ENCODE measurements around the gene GRIN2A.
"Not testable (repeated sequence)": the region's sequence is repeated elsewhere in the genome, so short reads cannot be mapped to it uniquely, and the experiment has no call there.

The GRIN2A gene

GRCh38 chr16:9911989-9912388 lies 270.2 kb downstream of the GRIN2A start:
- DNase-seq (ENCODE audit: low read depth): no peak

DNA sequence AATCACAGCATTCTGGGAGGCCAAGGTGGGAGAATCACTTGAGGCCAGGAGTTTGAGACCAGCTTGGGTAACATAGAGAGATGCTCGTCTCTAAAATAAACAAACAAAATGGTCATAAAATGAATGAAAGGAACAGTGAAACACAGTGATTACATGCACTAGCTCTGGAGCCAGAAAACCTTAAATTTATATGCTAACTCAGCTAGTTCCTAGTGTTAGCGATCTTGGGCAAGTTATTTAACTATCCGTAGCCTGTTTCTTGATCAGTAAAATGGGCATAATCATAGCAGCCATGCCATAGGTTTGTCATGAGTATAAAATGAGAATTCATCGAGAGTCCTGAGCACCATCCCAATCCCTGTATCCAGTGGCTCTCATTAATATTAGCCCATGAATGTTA lies 271.0 kb downstream of the GRIN2A start:
- no peak for DNase-seq (ENCODE audit: low read depth)

DNA sequence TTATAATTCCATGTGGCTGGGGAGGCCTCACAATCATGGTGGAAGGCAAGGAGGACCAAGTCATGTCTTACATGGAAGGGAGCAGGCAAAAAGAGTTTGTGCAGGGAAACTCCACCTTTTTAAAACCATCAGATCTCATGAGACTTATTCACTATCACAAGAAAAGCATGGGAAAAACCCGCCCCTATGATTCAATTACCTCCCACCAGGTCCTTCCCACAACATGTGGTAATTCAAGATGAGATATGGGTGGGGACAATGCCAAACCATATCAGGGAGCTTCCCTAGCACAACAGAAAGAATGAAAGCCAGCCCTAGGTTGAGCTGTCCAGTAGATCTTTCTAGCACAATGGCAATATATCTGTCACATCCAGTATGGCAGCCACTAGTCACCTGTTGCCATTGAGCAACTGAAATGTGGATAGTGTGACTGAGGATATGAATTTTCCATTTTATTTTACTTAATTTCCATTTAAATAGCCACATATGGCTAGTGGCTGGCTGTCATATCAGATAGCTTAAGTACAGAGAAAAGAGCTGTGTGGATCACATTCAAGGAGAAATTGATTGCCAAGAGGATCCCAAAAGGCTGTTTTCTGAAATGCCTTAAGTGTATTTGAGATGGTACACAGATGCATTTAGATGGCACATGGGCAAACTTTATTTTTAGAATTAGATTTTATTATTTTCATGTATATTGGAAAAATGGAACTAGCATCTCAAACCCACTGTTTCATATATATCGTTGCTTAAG lies 273.0 kb downstream of the GRIN2A start:
- no peak for DNase-seq (ENCODE audit: low read depth)

DNA sequence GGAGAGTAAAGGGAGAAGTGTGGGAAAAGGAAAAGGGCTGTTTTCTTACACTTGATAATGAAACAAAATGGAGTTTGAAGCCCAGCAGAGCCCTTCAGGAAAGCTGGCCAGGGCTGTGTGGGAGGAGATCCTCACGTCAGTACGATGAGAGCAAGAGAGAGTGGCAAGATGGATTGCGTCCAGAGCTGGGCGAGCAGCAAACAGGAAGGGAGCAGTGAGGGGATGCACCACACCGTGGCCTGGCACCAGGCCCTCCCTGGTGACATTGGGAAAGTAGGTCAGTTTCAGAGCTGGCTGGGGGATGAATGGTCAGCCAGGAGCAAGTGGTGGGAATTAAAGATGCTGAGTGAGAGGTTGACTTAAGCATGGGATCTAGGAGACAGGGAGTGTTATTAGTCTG lies 273.6 kb downstream of the GRIN2A start:
- no peak for DNase-seq (ENCODE audit: low read depth)

DNA sequence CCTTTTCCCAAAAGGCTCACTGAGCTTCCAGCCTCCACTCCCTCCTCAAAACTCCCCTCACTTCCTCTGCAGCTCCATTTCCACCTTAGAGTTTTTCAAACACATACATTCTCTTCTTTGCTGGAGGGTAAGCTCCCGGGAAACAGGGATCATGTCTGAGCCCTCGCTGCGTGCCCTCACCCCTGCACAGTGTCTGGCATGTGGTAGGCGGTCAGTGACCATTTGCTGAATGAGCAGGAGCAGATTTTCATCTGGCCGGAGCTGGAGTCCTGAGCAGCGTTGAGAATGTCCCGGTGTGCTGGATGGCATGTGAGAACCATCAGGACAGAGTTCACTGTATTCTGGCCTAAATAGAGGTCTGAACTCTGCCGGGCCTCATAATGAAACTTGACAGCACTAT lies 274.5 kb downstream of the GRIN2A start:
- no peak for DNase-seq (ENCODE audit: low read depth)

DNA sequence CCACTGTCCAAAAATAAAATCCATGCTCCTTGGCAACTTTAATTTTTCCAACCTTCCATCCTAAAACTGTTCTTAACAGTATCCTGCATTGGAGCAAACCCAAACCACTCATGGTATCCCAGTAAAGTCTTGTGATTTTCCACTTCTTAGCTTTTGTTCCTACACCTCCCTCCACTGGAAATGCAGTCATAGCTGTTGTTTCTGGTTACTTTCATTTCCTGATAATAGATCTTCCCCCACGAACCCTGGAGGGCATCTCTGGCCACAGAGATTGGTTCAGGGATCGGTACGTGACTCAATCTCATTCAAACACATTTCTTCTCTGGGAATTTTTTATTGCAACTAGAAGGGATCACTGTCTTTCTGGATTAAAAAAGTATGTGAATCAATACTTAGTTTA lies 276.0 kb downstream of the GRIN2A start:
- DNase-seq (ENCODE audit: low read depth): no peak

GRCh38 chr16:9904526-9904925 lies 277.7 kb downstream of the GRIN2A start:
- no peak for DNase-seq (ENCODE audit: low read depth)

GRCh38 chr16:9900576-9900975 lies 281.7 kb downstream of the GRIN2A start:
- DNase-seq (ENCODE audit: low read depth): no peak

GRCh38 chr16:9898555-9898954 lies 283.7 kb downstream of the GRIN2A start:
- DNase-seq (ENCODE audit: low read depth): no peak

- DNase-seq (ENCODE audit: low read depth): no peak
Measured at GRCh38 chr16:9898124-9898523, 284.1 kb downstream of the GRIN2A start.

- DNase-seq (ENCODE audit: low read depth): no peak
Measured at GRCh38 chr16:9895817-9896216, 286.4 kb downstream of the GRIN2A start.

DNA sequence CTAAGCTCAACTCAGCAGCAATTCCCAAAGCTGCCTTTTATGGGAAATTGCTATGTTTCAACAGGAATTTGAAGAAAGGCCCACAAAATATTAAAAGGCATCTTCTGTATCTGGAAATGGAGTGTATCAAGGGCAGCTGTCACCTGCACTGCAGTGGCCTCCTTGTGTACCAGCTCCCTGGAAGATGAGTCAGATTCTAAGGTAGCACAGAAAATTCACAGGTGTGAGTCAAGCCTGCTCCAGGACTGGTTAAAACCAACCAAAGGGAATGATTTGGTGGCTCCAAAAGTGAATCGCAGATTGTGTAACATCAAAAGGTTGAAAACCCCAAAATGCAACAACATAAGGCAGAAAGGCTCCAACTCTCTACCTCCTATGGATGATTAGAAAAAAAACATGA lies 296.4 kb downstream of the GRIN2A start:
- DNase-seq (ENCODE audit: low read depth): no peak

DNA sequence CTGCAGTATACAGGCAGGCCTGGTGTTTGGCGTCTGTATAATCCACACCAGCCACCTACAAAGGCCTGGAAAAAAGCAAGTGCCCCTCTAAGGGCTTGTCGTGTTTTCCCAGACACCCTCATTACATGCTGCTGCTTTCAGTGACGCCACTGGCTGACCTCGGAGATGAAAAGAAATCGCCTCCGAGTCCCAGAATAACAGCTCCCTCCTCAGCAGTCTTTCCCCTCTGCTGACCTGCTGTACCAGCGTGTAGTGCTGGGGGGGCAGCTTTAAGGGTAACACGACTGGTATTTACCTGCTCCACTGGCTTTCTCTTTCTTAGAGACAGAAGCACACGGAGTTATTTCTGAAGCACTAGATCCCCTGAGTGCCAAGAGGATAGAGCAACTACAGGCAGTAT lies 296.8 kb downstream of the GRIN2A start:
- DNase-seq (ENCODE audit: low read depth): no peak

DNA sequence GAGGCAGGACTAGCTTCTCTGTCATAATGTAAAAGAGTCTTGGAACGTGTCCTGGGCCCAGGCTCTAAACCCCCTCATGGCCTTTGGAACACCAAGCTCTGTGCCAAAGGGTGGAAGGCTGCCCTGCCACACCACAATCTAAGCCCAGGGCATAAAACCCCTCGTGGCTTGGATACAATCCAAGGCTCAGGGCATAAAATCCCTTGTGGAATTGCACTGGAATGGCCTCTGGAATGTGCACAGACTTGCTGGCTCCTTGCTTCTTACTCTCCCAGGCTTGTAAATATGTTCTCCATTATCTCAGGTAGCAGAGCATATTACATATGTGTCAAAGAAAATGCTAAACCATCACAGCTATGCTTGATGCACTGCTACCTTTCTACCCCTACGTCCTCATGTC lies 306.2 kb downstream of the GRIN2A start:
- not testable (repeated sequence) for DNase-seq (ENCODE audit: low read depth)

DNA sequence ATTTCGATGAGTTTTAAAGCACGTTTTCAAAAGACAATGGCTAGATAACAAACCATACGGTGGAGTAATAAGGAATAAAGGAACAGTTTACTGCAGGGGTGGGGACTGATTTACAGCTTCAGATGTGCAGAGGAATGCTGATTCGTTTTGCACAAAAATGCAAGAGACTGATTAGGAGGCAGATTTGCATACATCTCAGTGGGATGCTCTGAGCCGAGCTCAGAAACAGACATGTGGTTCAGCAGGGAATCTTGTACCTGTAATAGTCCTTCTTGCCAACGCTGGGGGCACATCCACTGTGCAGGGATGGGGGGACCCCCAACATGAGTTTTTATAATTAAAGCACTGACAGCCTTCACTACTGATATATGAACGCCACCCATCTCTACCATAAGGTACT lies 308.0 kb downstream of the GRIN2A start:
- DNase-seq (ENCODE audit: low read depth): no peak

GRCh38 chr16:9870962-9871361 lies 311.3 kb downstream of the GRIN2A start:
- DNase-seq (ENCODE audit: low read depth): no peak

DNA sequence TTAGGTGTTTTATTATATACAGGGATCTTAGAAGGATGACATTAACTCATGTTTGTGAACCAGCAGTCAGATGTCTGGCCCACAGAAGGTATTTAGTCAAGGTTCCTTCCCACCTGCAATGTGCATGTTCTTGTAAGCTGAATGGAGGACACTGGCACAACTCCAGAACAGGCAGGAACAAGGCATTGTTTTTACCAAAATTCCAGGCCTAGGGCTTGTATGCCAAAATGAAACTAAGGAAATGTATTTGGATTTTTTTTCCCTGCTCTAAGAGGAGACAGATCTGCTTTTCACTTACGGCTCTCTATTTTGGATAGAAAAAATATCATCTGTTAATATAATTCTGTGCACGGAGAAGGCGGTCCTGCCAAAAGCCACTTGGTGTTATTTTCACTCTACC lies 312.5 kb downstream of the GRIN2A start:
- DNase-seq (ENCODE audit: low read depth): no peak

GRCh38 chr16:9868606-9869149 lies 313.6 kb downstream of the GRIN2A start:
- no peak for DNase-seq (ENCODE audit: low read depth)

DNA sequence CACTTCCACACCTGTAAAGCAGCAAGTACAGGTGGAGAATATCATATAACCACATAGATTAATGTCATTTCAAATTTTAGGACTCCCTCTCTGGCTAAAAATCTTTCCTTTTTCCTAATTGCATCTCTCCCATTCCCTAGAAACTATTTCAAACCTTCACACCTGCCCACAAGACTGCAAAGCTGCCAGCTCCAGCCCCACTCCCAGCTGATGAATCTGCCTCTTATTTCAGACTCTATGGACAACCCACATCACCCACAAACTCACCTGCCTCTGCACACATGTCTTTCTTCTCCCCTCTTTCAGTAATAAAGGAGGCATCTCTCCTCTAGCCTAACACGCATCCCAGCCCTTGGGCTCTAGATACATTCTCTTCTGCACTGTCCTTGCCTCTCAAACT lies 315.1 kb downstream of the GRIN2A start:
- DNase-seq (ENCODE audit: low read depth): no peak

GRCh38 chr16:9864461-9864860 lies 317.8 kb downstream of the GRIN2A start:
- DNase-seq (ENCODE audit: low read depth): no peak

DNA sequence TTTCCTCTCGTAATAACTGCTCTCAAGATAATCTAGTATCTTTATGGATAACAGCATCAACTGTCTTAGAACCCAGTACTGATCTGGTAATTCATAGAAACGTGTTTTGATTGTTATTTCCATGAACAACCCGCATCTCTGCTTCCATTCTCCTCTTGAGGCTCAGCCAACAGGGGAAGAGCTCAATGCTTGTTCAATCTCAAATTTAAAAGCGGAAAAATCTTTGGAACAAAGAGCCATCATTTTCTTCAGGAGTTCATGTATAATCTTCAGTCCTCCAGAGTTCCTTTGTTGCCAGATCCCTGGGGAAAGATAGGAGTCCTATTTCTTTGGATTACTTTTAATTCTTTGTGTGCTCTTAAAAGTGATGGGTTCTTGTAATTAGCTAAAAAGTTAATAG lies 319.9 kb downstream of the GRIN2A start:
- DNase-seq (ENCODE audit: low read depth): no peak

DNA sequence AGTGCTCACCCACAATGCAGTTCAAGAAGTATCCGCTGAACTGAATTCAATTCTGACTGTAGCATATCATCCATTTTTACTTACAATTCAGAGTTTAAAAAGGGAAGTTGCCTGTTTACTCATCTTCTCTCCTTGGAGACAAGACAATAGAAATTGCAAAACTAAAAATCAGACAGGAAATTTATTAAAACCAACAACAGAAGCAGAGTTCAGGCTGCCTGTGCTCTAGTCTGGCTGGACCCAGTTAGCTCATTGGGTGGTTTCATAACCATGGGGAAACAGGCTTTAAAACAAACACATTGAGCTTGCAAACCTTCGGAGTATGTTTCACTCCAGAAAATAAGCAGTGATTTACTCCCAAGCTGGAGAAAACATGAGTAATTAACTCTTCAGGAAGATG lies 321.4 kb downstream of the GRIN2A start:
- no peak for DNase-seq (ENCODE audit: low read depth)

DNA sequence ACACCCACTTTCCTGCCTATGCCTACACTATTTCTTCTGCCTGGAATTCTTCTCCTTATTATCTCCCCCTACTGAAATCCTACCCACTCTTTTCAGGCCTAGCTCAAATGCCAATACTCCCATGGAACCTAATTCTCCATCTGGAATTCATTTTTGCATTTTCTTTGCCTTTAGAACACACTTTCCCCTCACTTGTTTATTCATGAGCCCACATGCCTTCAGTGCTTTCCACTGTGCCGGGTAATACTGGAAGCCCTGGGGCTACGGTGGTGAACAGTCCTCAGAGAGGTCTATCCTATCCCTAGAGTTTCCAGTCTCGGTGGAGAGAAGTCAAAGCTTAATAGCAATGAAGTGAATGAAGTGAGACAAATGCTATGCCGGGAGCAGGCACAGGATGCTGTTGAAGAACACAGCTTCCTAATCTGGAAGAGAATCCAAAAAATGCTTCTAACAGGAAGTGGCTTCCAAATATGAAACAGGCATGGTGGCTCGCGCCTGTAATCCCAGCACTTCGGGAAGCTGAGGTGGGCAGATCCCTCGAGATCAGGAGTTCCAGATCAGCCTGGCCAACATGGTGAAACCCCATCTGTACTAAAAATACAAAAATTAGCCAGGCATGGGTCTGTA lies 322.4 kb downstream of the GRIN2A start:
- no peak for DNase-seq (ENCODE audit: low read depth)

DNA sequence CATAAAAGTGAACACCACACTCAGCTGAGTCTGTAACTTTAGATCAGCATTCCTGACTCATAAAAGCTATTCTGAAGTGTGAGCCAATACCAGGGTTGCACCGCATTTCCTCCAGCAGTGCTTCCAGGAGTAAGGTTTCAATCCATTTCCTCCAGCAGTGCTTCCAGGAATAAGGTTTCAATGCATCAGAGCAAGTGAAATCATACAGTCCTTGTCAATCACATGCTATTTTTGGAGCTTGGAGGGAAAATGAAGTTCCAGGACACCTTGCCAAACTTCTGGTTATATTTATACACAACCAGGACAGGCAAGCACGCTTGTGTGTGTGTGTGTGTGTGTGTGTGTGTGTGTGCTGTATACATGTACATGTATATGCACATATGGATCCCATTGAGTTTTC lies 327.6 kb downstream of the GRIN2A start:
- DNase-seq (ENCODE audit: low read depth): no peak

All from activated T-helper 9 cell treated with anti-CD3 and anti-CD28 coated beads, Interleukin-2, amount 50 U/mL, for 16 hours (primary cell).